A375 (cell line): ENCODE measurements around the gene IGDCC3. TPM values are rescaled to one million over a fixed set of nuclear protein-coding genes. Genes with fewer than 3 reads are reported as not detected.

Experiments
- small RNA-seq: library from RNA; depleted of rRNA; stranded (forward); fragments of <200 nt; gene quantifications from one replicate; pipeline ENCODE3, GENCODE V24; 2014
- total RNA-seq: library from RNA; depleted of rRNA; stranded (reverse); fragments of >200 nt; shearing (Covaris generic); gene quantifications from 2 replicates; pipeline ENCODE4 v1.2.3, GENCODE V29; 2014; rRNA removed

IGDCC3 gene
- 0.08 TPM in 1 of 2 replicates, not detected in the other for total RNA-seq

DNA sequence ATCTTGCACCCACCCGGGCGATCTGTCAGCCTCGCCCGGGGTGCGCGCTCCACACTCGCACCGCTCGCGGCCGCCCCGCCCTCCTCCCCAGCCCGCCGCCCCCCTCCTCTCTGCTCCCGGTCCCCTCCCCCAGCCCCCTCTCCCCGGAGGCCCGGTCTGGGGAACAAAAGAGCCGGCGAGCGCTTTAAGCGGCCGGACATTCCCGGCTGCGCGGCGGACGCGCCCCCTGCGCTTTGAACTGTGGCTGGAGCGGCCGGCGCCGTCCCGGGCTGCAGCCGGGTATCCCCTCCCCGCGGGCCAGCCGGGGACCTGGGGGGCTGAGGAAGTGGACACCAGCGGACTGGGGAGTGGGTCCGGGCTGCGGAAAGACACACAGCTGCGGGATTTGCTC lies at the start of gene IGDCC3:
IGDCC3 (minus strand) TSS at position 27 of the 391 bp plus-strand sequence. CDS start 214 bp downstream, outside the sequence.

DNA sequence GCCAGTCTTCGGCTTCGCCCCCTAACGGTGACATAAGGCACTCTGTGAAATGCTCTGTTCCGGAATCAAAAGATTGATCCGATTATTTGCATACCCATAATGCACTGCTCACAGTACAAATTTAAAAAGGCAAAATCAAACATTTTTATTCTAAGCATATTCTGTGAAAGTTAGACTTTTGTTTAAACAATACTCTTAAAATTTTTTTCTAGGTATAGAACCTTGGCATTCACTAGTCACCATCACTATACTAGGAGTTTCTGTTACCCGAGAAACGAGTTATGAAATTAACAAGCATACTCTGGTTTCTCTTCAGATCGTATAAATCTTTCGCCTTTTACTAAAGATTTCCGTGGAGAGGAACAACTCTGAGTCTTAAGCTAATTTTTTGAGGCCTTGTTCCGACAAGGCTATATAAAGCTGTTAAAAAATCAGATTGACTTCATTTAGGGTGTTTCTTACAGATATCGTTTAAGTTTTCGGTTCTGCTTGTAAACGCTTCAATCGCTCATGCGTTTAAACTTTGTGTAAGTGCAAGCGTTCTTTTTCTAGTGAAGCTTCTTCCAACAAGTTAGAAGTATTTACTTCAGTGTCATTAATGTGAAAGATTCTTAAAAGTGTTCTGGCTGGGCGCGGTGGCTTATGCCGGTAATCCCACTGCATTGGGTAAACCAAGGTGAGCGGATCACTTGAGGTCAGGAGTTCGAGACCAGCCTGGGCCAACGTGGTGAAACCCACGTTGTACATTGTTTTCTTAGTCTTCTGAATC lies 73.2 kb downstream of the IGDCC3 start, which contains the start of gene RNU5B-1:
RNU5B-1 (plus strand) TSS at position 297 of the 769 bp plus-strand sequence.

DNA sequence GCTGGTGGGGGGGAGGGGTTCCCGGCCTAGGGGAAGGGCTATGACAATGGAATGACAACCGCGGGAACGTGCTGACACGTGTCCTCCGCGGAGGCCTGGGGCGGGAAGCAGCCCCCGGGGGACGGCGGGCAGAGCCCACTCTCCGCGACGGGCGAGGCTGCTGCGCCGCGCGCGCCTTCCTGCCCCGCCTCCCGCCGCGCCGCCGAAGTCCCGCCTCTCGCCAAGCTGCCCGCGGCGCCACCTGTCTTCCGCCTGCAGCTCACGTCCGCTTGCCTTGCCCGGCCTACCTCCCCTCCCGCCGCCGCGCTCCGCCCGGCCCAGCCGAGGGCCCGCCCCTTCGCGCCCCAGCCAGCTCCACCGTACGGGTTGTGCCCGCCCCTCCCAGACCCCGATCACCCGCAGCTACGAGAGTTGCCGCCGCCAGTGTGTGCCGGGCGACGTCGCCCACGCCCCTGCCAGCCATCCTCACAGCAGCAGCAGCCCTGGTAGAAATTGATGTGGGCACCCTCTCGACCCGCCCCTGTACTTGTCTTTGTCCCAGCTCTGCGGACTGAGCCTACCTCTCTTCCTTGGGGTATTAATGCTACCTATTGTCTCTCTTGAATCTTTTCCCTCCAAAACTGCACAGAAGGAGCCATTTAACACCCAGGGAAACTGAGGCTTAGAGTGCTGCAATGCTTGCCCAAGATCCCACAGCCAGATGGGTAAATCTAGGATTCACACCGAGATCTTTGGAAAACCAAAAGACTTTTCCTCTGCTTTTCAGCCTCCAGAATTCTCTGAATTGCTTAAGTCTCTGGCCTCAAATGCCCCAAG lies 90.9 kb downstream of the IGDCC3 start, which contains the start of gene PARP16:
PARP16 (minus strand) TSS at position 180 of the 816 bp plus-strand sequence. CDS start 457 bp downstream, outside the sequence.

Small RNA genes lying within 50 kb of the gene (small RNA-seq; reads per million reads assigned to genes)
- gene RNU5A-1, result 628,940 reads per million, percentile 100 among the genes with 10 or more reads in this experiment
- gene RNU5B-1, result 34,967 reads per million, percentile 100 among the genes with 10 or more reads in this experiment
- gene SNORA24B, result not detected

Other genes with a start within 250 kb of the IGDCC3 start
- 22.2 and 25.5 TPM in 2 replicates for gene PDCD7, start 244.2 kb downstream of the IGDCC3 start, total RNA-seq
- gene CLPX, start 192.7 kb downstream of the IGDCC3 start, total RNA-seq, result 26.7 and 40.7 TPM in 2 replicates
- gene CILP, start 166.5 kb downstream of the IGDCC3 start, total RNA-seq, result not detected in 2 replicates
- 7.2 and 9.1 TPM in 2 replicates for gene PARP16, start 91.1 kb downstream of the IGDCC3 start, total RNA-seq
- gene RNU5A-1, start 82.0 kb downstream of the IGDCC3 start, total RNA-seq, result not detected in 2 replicates
- not detected in 2 replicates for gene RNU5B-1, start 73.3 kb downstream of the IGDCC3 start, total RNA-seq
- gene IGDCC4, start 44.9 kb upstream of the IGDCC3 start, total RNA-seq, result 0.11 TPM in 1 of 2 replicates, not detected in the other
- gene DPP8, start 139.7 kb upstream of the IGDCC3 start, total RNA-seq, result 28.9 and 38.4 TPM in 2 replicates
- gene HACD3, start 152.5 kb upstream of the IGDCC3 start, total RNA-seq, result 71.4 and 72.0 TPM in 2 replicates
- gene INTS14, start 233.1 kb upstream of the IGDCC3 start, total RNA-seq, result 41.6 and 66.7 TPM in 2 replicates
- 5.5 and 8.8 TPM in 2 replicates for gene SLC24A1, start 243.9 kb upstream of the IGDCC3 start, total RNA-seq